ENCODE results near the gene GRAP2. TPM values are rescaled to one million over a fixed set of nuclear protein-coding genes. Genes with fewer than 3 reads are reported as not detected.

GRAP2 gene
- total and polyA plus RNA-seq, 9 of the 15 experiments (the other 6 are each of a cell fraction or from before 2014, with no cell fraction given) = 4.8 to 88.7 (median 60.4) TPM

DNA sequence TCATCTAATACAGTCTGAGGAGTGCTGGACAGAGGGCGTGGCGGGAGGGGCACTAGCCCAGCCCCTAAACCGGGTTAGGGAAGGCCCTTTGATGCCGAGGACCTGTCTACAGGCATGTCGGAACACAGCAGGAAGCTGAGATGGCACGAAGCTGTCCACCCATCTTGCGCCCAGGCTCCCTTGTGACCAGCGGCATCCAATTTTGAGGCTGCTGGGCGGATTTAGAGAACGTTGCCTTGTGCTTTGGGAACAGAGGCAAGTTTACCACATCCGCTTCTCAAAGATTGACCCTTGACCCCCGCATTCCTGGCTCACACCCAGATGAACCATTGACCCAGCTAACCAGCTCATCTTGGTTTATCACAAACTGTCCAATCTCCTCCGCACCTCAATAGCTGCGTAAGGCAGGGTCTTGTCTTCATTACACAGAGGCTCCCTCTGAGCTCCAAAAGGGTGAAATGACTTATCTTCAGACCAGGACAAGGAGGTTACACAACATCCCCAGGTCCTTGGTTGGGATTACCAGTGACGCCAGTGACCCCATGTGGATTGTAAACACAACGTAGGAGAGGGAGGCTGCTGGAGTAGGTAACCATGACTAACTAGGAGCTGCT lies 98.4 kb downstream of the GRAP2 start (continued):
- TF ChIP-seq, protein P1, sequence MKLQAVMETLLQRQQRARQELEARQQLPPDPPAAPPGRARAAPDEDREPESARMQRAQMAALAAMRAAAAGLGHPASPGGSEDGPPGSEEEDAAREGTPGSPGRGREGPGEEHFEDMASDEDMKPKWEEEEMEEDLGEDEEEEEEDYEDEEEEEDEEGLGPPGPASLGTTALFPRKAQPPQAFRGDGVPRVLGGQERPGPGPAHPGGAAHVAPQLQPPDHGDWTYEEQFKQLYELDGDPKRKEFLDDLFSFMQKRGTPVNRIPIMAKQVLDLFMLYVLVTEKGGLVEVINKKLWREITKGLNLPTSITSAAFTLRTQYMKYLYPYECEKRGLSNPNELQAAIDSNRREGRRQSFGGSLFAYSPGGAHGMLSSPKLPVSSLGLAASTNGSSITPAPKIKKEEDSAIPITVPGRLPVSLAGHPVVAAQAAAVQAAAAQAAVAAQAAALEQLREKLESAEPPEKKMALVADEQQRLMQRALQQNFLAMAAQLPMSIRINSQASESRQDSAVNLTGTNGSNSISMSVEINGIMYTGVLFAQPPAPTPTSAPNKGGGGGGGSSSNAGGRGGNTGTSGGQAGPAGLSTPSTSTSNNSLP (IDR thresholded peaks at IDR 0.05; ENCODE audit: borderline replicate concordance, low read depth, low read length) = no peak
- no peak for TF ChIP-seq ZNF436 (CRISPR knock-in tag; IDR thresholded peaks at IDR 0.05)
- no peak for TF ChIP-seq MYNN (IDR thresholded peaks at IDR 0.05)
- TF ChIP-seq MYNN (CRISPR knock-in tag; IDR thresholded peaks at IDR 0.05) = no peak
- TF ChIP-seq, protein P2, sequence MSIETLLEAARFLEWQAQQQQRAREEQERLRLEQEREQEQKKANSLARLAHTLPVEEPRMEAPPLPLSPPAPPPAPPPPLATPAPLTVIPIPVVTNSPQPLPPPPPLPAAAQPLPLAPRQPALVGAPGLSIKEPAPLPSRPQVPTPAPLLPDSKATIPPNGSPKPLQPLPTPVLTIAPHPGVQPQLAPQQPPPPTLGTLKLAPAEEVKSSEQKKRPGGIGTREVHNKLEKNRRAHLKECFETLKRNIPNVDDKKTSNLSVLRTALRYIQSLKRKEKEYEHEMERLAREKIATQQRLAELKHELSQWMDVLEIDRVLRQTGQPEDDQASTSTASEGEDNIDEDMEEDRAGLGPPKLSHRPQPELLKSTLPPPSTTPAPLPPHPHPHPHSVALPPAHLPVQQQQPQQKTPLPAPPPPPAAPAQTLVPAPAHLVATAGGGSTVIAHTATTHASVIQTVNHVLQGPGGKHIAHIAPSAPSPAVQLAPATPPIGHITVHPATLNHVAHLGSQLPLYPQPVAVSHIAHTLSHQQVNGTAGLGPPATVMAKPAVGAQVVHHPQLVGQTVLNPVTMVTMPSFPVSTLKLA (conservative IDR thresholded peaks at IDR 0.05) = peak in 1 of 2 experiments; percentile 52; a peak in 2 of 4 replicates
- TF ChIP-seq ZNF785 (CRISPR knock-in tag; IDR thresholded peaks at IDR 0.05) = no peak
- no peak for TF ChIP-seq RBM17 (IDR thresholded peaks at IDR 0.05; ENCODE audit: borderline replicate concordance, low read depth, low read length)
- TF ChIP-seq ELF1 (tag; IDR thresholded peaks at IDR 0.05) = no peak
- no peak for TF ChIP-seq MAFK (IDR thresholded peaks at IDR 0.05; ENCODE audit: low read length)
- TF ChIP-seq NBN (IDR thresholded peaks at IDR 0.05; ENCODE audit: low read depth) = no peak; the same call in 1 of the 2 replicates
- TF ChIP-seq FOXK2 (conservative IDR thresholded peaks at IDR 0.05 in 1 of 2, IDR thresholded peaks at IDR 0.05 in 1 of 2; ENCODE audit: low read depth in 2 of 2) = peak; percentile 57 to 72
- no peak for TF ChIP-seq TARDBP (IDR thresholded peaks at IDR 0.05)
- TF ChIP-seq, protein P3, sequence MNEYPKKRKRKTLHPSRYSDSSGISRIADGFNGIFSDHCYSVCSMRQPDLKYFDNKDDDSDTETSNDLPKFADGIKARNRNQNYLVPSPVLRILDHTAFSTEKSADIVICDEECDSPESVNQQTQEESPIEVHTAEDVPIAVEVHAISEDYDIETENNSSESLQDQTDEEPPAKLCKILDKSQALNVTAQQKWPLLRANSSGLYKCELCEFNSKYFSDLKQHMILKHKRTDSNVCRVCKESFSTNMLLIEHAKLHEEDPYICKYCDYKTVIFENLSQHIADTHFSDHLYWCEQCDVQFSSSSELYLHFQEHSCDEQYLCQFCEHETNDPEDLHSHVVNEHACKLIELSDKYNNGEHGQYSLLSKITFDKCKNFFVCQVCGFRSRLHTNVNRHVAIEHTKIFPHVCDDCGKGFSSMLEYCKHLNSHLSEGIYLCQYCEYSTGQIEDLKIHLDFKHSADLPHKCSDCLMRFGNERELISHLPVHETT (CRISPR knock-in tag; conservative IDR thresholded peaks at IDR 0.05 in 1 of 2, IDR thresholded peaks at IDR 0.05 in 1 of 2) = no peak
- TF ChIP-seq HMG20B (CRISPR knock-in tag; IDR thresholded peaks at IDR 0.05) = no peak
- TF ChIP-seq L3MBTL2 (IDR thresholded peaks at IDR 0.05) = peak; percentile 51; the same call in 1 of the 2 replicates
- no peak for TF ChIP-seq ZNF41 (CRISPR knock-in tag; conservative IDR thresholded peaks at IDR 0.05)
- TF ChIP-seq EP400 (IDR thresholded peaks at IDR 0.05) = no peak
- TF ChIP-seq NFYB (IDR thresholded peaks at IDR 0.05; ENCODE audit: extremely low read depth, insufficient read length) = no peak
- no peak for TF ChIP-seq MXI1 (IDR thresholded peaks at IDR 0.05; ENCODE audit: low read depth, low read length)
- TF ChIP-seq FOXJ2 (tag; IDR thresholded peaks at IDR 0.05) = no peak
- TF ChIP-seq NR2C1 (IDR thresholded peaks at IDR 0.05) = peak; percentile 94
- TF ChIP-seq NR2C1 (tag; IDR thresholded peaks at IDR 0.05) = peak; percentile 96
- no peak for TF ChIP-seq DDX20 (tag; IDR thresholded peaks at IDR 0.05; ENCODE audit: low read depth)
- no peak for TF ChIP-seq KLF1 (tag; IDR thresholded peaks at IDR 0.05)
- TF ChIP-seq MEF2D (tag; conservative IDR thresholded peaks at IDR 0.05; ENCODE audit: low read depth) = 0 out of 2 replicates have a peak, but pooled peaks have one; percentile 18
- no peak for TF ChIP-seq ILK (tag; IDR thresholded peaks at IDR 0.05; ENCODE audit: borderline replicate concordance, low read depth)
- 0 out of 2 replicates have a peak, but pooled peaks have one; percentile 45 for TF ChIP-seq ZNF584 (CRISPR knock-in tag; IDR thresholded peaks at IDR 0.05; ENCODE audit: low read depth)

Measured in K562 (cell line).